ENCODE data around the gene CACNA1I. TPM values are rescaled to one million over a fixed set of nuclear protein-coding genes. Genes with fewer than 3 reads are reported as not detected.

CACNA1I gene
- total and polyA plus RNA-seq, 2 experiments from 2014 or later = 0.42 to 2.4 TPM

- TF ChIP-seq ZNF462 (CRISPR knock-in tag; IDR thresholded peaks at IDR 0.05) = no peak
- no peak for TF ChIP-seq EZH2 (IDR thresholded peaks at IDR 0.05; ENCODE audit: low read depth, unreplicated experiment)
- no peak for TF ChIP-seq CREB1 (CRISPR knock-in tag; IDR thresholded peaks at IDR 0.05; ENCODE audit: low read depth)
- no peak for TF ChIP-seq ZNF331 (CRISPR knock-in tag; IDR thresholded peaks at IDR 0.05; ENCODE audit: low read depth)
- no peak for TF ChIP-seq REST (IDR thresholded peaks at IDR 0.05; ENCODE audit: unreplicated experiment)
Observed at GRCh38 chr22:39646398-39647063, 76.0 kb downstream of the CACNA1I start (continued).

All from GM23338 (cell line).